Ascending aorta (tissue), 2 donors: ENCODE results near the gene ERI2. TPM values are rescaled to one million over a fixed set of nuclear protein-coding genes. Genes with fewer than 3 reads are reported as not detected.

ENCODE experiments used
- DNase-seq, 2 donors: peaks; one replicate each; pipeline ENCODE4 v3.0.0-alpha.2; 2019; ENCODE audit warnings: low spot score in 2 of 2
- H3K27ac ChIP-seq, 2 donors: fragments of 200-600 bp; sonication (generic); one replicate each; pipeline ENCODE4 v1.5.1; 2016 to 2017; ENCODE audit warnings: mild to moderate bottlenecking in 1 of 2
- H3K27me3 ChIP-seq: fragments of 200-600 bp; sonication (generic); one replicate; pipeline ENCODE4 v1.5.1; 2017
- H3K36me3 ChIP-seq, 2 donors: fragments of 200-600 bp; sonication (generic); one replicate each; pipeline ENCODE4 v1.5.1; 2016
- H3K4me1 ChIP-seq, 2 donors: fragments of 200-600 bp; sonication (generic); one replicate each; pipeline ENCODE4 v1.5.1; 2016 to 2017; ENCODE audit warnings: mild to moderate bottlenecking in 1 of 2
- H3K4me3 ChIP-seq, 2 donors: fragments of 200-600 bp; sonication (generic); one replicate each; pipeline ENCODE4 v1.5.1; 2016 to 2017; ENCODE audit warnings: mild to moderate bottlenecking in 1 of 2
- H3K9me3 ChIP-seq, 2 donors: fragments of 200-600 bp; sonication (generic); one replicate each; pipeline ENCODE4 v1.5.1; 2016
- CTCF ChIP-seq, 3 experiments: fragments of 200-600 bp in 2 of 3; fragments of 450-650 bp in 1 of 3; sonication (generic) in 2 of 3; IDR thresholded peaks; one replicate each; pipeline ENCODE4 v1.5.1; 2016 to 2019; ENCODE audit warnings: antibody characterized with exemption in 3 of 3, mild to moderate bottlenecking in 1 of 3, moderate library complexity in 1 of 3
- intact Hi-C: fragments of 100-400 bp; cut with DNase I; formaldehyde crosslinking; loops from one replicate; pipeline ENCODE4 v1.15.1; 2023
- total RNA-seq: library from RNA; depleted of rRNA; stranded (reverse); fragments of >200 nt; gene quantifications from one replicate; pipeline ENCODE4 v1.1.0, GENCODE V29; 2016

Gene ERI2
- total RNA-seq, 1 donor from 2014 or later, result not detected

DNA sequence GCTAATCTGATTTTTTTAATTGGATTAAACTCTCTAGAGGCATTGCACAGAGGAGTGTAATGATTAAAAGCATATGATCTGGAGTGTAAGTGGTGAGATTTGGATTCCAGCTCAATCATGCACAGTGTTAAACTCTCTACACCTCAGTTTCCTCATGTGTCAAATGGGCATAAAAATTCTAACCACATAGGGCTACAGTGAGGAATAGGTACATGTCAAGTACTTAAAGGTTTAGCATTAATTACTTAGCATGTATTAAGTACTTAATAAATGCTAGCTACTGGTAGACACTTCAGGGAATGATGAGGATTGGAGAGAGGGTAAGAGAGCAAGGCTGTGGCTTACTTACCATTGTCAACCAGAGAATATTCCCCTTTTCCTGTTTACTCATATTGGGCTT, 17.1 kb downstream of the ERI2 start:
- no peaks in the 10 kb centered on the region for H3K36me3 ChIP-seq
- intact Hi-C loops, result no loop called here
- H3K4me1 ChIP-seq, result no peaks in the 10 kb centered on the region
- no peak overlapping the region for H3K27ac ChIP-seq
- H3K4me3 ChIP-seq, result no peak overlapping the region
- no peaks in the 10 kb centered on the region for H3K9me3 ChIP-seq
- no peaks in the 10 kb centered on the region for H3K27me3 ChIP-seq
- no peak for DNase-seq
- no peak for TF ChIP-seq CTCF (IDR thresholded peaks at IDR 0.05)

DNA sequence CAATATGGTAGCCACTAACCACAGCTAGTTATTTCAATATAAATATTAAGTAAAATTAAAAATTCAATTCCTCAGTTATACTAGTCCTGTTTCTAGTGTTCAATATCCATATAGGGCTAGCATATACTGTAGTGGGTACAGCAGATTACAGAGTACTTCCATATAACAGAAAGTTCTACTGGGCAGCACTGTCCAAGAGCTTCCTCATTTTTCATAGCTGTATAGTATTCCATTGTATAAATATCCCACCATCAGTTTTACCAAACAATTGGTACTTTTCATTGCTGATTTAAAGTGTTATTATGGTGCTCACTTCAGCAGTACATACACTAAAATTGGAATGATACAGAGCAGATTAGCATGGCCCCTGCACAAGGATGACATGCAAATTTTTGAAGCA, 22.1 kb downstream of the ERI2 start:
- no peaks in the 10 kb centered on the region for H3K27me3 ChIP-seq
- no peak overlapping the region for H3K4me3 ChIP-seq
- no peak overlapping the region for H3K27ac ChIP-seq
- H3K4me1 ChIP-seq, result no peaks in the 10 kb centered on the region
- DNase-seq, result no peak
- H3K36me3 ChIP-seq, result no peaks in the 10 kb centered on the region
- intact Hi-C loops, result no loop called here
- H3K9me3 ChIP-seq, result no peaks in the 10 kb centered on the region
- no peak for TF ChIP-seq CTCF (IDR thresholded peaks at IDR 0.05)

DNA sequence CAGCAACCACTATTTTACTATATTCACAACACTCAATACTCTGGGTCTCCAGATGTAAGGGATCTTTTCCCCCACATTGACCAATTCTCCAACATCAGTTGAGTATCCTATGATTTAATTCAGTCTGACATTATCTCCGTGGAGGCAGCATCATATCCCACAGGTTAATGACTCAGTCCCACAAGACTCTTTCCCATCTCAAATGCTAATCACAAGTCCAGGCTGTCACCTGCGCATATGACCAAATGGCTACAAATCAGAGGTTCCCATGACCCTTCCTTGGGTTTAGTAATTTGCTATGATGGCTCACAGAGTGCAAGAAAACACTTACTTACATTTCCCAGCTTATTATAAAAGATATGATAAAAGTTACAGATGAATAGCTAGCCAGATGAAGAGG, 23.8 kb downstream of the ERI2 start:
- H3K4me3 ChIP-seq, result no peak overlapping the region
- H3K27me3 ChIP-seq, result no peaks in the 10 kb centered on the region
- H3K36me3 ChIP-seq, result no peaks in the 10 kb centered on the region
- no peaks in the 10 kb centered on the region for H3K9me3 ChIP-seq
- H3K4me1 ChIP-seq, result no peaks in the 10 kb centered on the region
- H3K27ac ChIP-seq, result no peak overlapping the region
- TF ChIP-seq CTCF (IDR thresholded peaks at IDR 0.05), result no peak
- intact Hi-C loops, result no loop called here
- DNase-seq, result no peak

DNA sequence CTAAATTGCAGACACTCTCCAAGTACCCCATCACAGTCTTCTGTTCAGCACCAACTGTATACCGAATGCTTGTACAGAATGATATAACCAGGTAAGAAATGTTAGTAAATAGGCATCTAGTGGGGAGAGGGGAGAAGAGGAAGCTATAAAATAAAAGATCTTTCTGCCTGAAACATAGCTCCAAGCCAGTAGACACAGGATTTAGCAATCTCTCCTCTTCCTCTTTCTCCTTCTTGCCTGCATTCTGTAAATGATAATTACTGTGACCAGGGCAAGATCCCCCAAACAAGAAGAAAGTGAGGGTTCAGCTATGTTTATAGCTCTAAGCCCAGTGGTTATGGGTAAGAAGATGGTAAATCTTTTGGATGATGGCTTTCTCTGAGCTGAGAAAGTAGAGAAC, 24.6 kb downstream of the ERI2 start:
- Histone ChIP-seq H3K9me3 (no peaks in the 10 kb centered on the region), H3K27ac (no peak overlapping the region), H3K4me3 (no peak overlapping the region), H3K36me3 (no peaks in the 10 kb centered on the region), H3K4me1 (no peaks in the 10 kb centered on the region), H3K27me3 (no peaks in the 10 kb centered on the region)
- intact Hi-C loops, result no loop called here
- TF ChIP-seq CTCF (IDR thresholded peaks at IDR 0.05), result no peak
- no peak for DNase-seq

DNA sequence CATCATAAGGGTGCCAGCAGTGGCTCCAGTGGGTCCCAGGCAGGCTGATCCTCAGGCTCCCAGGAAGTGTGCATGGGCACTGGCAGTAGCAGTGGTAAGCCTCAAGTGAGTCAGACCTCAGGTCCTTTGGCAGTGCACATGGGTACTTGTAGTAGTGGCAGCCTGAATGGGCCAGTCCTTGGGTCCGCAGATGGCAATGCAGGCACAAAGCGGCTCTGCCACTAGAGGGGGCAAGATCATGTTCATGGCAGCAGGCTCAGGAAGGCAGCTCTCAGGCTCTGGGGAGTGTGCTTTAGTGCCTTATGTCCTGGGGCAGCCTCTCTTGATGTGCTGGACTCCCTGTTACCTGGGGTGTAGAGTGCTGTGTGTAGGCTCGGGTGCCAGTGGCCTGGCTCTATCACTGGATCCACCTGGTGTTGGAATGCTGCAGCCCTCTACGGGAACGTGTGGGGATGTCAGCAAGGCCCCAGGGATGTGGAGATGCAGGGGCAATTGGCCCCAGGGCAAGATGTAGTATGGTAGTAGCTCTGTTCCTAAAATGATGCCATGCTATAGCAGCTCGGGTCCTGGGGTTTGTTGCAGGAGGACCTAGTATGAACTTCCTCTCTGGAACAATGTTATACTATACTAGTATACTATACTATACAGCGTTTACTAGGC, 31.4 kb downstream of the ERI2 start:
- Histone ChIP-seq H3K9me3 (no peaks in the 10 kb centered on the region), H3K36me3 (no peaks in the 10 kb centered on the region), H3K27me3 (no peaks in the 10 kb centered on the region), H3K4me1 (no peaks in the 10 kb centered on the region), H3K4me3 (no peak overlapping the region), H3K27ac (no peak overlapping the region)
- no peak for DNase-seq
- intact Hi-C loops, result no loop called here
- TF ChIP-seq CTCF (IDR thresholded peaks at IDR 0.05), result peak in 1 of 3 experiments; percentile 33

DNA sequence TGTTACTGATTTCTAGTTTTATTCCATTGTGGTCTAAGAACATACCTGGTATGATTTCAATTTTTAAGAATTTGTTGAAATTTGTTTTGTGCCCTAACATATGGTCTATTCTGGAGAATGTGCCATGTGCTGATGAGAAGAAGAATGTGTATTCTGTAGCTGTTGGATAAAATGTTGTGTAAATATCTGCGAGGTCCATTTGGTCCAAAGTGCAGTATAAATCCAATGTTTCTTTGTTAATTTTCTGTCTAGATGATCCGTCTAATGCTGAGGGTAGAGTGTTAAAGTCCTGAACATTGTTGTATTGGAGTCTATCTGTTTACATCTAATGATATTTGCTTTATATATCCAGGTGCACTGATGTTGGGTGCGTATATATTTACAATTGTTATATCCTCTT, 32.6 kb downstream of the ERI2 start:
- no peak overlapping the region for H3K27ac ChIP-seq
- no peak for TF ChIP-seq CTCF (IDR thresholded peaks at IDR 0.05)
- H3K36me3 ChIP-seq, result no peaks in the 10 kb centered on the region
- no peak for DNase-seq
- no peaks in the 10 kb centered on the region for H3K4me1 ChIP-seq
- no peak overlapping the region for H3K4me3 ChIP-seq
- no peaks in the 10 kb centered on the region for H3K9me3 ChIP-seq
- H3K27me3 ChIP-seq, result no peaks in the 10 kb centered on the region
- intact Hi-C loops, result no loop called here
